Liver (tissue), 9 donors: ENCODE results near the gene ROR1. TPM values are rescaled to one million over a fixed set of nuclear protein-coding genes. Genes with fewer than 3 reads are reported as not detected.

Source experiments
- DNase-seq: peaks from one replicate; pipeline ENCODE4 v3.0.0-alpha.2; 2017; ENCODE audit warnings: low spot score
- H3K27ac ChIP-seq, 2 donors: one replicate each; pipeline ENCODE4 v1.7.0; 2013; ENCODE audit warnings: inconsistent platforms in 2 of 2, low read length in 2 of 2, control low read depth in 1 of 2, low read depth in 1 of 2, mild to moderate bottlenecking in 1 of 2
- H3K27me3 ChIP-seq, 4 donors: one replicate each; pipeline versions ENCODE4 v1.6.1 to v1.7.0; 2013; ENCODE audit warnings: low read length in 3 of 4, inconsistent platforms in 1 of 4, mild to moderate bottlenecking in 1 of 4, moderate library complexity in 1 of 4; ENCODE audit not compliant: control insufficient read depth in 4 of 4, insufficient read depth in 4 of 4
- H3K36me3 ChIP-seq, 4 donors: one replicate each; pipeline versions ENCODE4 v1.6.1 to v1.7.0; 2013; ENCODE audit warnings: low read length in 3 of 4, mild to moderate bottlenecking in 3 of 4, low read depth in 1 of 4, moderate library complexity in 1 of 4; ENCODE audit not compliant: control insufficient read depth in 4 of 4, insufficient read depth in 3 of 4
- H3K4me1 ChIP-seq, 4 donors: one replicate each; pipeline versions ENCODE4 v1.6.1 to v1.7.0; 2013; ENCODE audit warnings: low read length in 3 of 4, mild to moderate bottlenecking in 3 of 4, moderate library complexity in 1 of 4; ENCODE audit not compliant: control insufficient read depth in 4 of 4, insufficient read depth in 4 of 4
- H3K4me3 ChIP-seq, 3 donors: one replicate each; pipeline versions ENCODE4 v1.6.1 to v1.7.0; 2013; ENCODE audit warnings: low read length in 3 of 3, control low read depth in 1 of 3, low read depth in 1 of 3, mild to moderate bottlenecking in 1 of 3
- H3K9ac ChIP-seq, 2 donors: one replicate each; pipeline ENCODE4 v1.7.0; 2013; ENCODE audit warnings: low read length in 2 of 2, mild to moderate bottlenecking in 2 of 2, moderate library complexity in 2 of 2, control low read depth in 1 of 2, low read depth in 1 of 2
- H3K9me3 ChIP-seq, 4 donors: one replicate each; pipeline versions ENCODE4 v1.6.1 to v1.7.0; 2013; ENCODE audit warnings: low read length in 3 of 4; ENCODE audit not compliant: control insufficient read depth in 4 of 4
- EGR1 ChIP-seq, 2 donors: IDR thresholded peaks; 2 replicates each; pipeline ENCODE4 v1.6.1; 2016 to 2018; ENCODE audit warnings: antibody characterized with exemption in 2 of 2, low read depth in 2 of 2
- FOXA1 ChIP-seq: IDR thresholded peaks from 2 replicates; pipeline ENCODE4 v1.6.1; 2016; ENCODE audit warnings: antibody characterized with exemption
- FOXA2 ChIP-seq: IDR thresholded peaks from 2 replicates; pipeline ENCODE4 v1.6.1; 2016; ENCODE audit warnings: antibody characterized with exemption
- GABPA ChIP-seq, 2 donors: IDR thresholded peaks in 1 of 2; conservative IDR thresholded peaks in 1 of 2; 2 replicates each; pipeline ENCODE4 v1.6.1; 2016; ENCODE audit warnings: antibody characterized with exemption in 2 of 2, mild to moderate bottlenecking in 1 of 2, moderate library complexity in 1 of 2
- HNF4A ChIP-seq, 2 donors: conservative IDR thresholded peaks; 2 replicates each; pipeline ENCODE4 v1.6.1; 2016; ENCODE audit warnings: antibody characterized with exemption in 2 of 2, mild to moderate bottlenecking in 2 of 2
- HNF4G ChIP-seq: IDR thresholded peaks from 2 replicates; pipeline ENCODE4 v1.6.1; 2016; ENCODE audit warnings: antibody characterized with exemption
- JUND ChIP-seq, 2 donors: IDR thresholded peaks; 2 replicates each; pipeline ENCODE4 v1.6.1; 2016; ENCODE audit warnings: antibody characterized with exemption in 2 of 2
- NR2F2 ChIP-seq: IDR thresholded peaks from 2 replicates; pipeline ENCODE4 v1.6.1; 2016; ENCODE audit warnings: antibody characterized with exemption
- RAD21 ChIP-seq, 2 donors: IDR thresholded peaks; 2 replicates each; pipeline ENCODE4 v1.6.1; 2016; ENCODE audit warnings: antibody characterized with exemption in 2 of 2, mild to moderate bottlenecking in 2 of 2
- RXRA ChIP-seq, 2 donors: IDR thresholded peaks; 2 replicates each; pipeline ENCODE4 v1.6.1; 2017 to 2018; ENCODE audit warnings: antibody characterized with exemption in 2 of 2, mild to moderate bottlenecking in 1 of 2
- SP1 ChIP-seq: IDR thresholded peaks from 2 replicates; pipeline ENCODE4 v1.6.1; 2018; ENCODE audit warnings: antibody characterized with exemption, mild to moderate bottlenecking
- TAF1 ChIP-seq: conservative IDR thresholded peaks from 2 replicates; pipeline ENCODE4 v1.6.1; 2016; ENCODE audit warnings: antibody characterized with exemption, mild to moderate bottlenecking
- YY1 ChIP-seq: IDR thresholded peaks from 2 replicates; pipeline ENCODE4 v1.6.1; 2016; ENCODE audit warnings: antibody characterized with exemption, mild to moderate bottlenecking
- WGBS: extraction: QIAGEN DNeasy Blood & Tissue Kit; methylation state at CpG from one replicate; pipeline ENCODE4 v1.1.7; 2013; 5-methylcytosine and 5-hydroxymethylcytosine counted together
- polyA plus RNA-seq, 2 donors: library from polyadenylated mRNA; stranded (reverse) in 1 of 2; unstranded in 1 of 2; fragments of 200-250 nt in 1 of 2; fragments of >200 nt in 1 of 2; fragmentation: Nextera tagmentation in 1 of 2; extraction: Ambion mirVana in 1 of 2; gene quantifications; one replicate each; pipeline versions ENCODE4 v1.2.1 to v1.2.3, GENCODE V29; 2013 to 2015
- total RNA-seq, 2 donors: library from RNA; depleted of rRNA; stranded (reverse); fragments of >200 nt; gene quantifications; one replicate each; pipeline ENCODE4 v1.2.3, GENCODE V29; 2014
- TF ChIP-seq, protein P1 (sequence below): IDR thresholded peaks from 2 replicates; pipeline ENCODE4 v1.6.1; 2016; ENCODE audit warnings: antibody characterized with exemption
- TF ChIP-seq, protein P2 (sequence below): IDR thresholded peaks from 2 replicates; pipeline ENCODE4 v1.6.1; 2016; ENCODE audit warnings: antibody characterized with exemption
- TF ChIP-seq, protein P3 (sequence below): IDR thresholded peaks from 2 replicates; pipeline ENCODE4 v1.6.1; 2016; ENCODE audit warnings: antibody characterized with exemption
- TF ChIP-seq, protein P4 (sequence below): fragments of 150-350 bp; IDR thresholded peaks from 2 replicates; pipeline ENCODE4 v1.5.1; 2017; ENCODE audit warnings: improper control_type of control experiment, low read depth, low read length; ENCODE audit not compliant: missing input control
- TF ChIP-seq, protein P5 (sequence below): IDR thresholded peaks from 2 replicates; pipeline ENCODE4 v1.6.1; 2016; ENCODE audit warnings: antibody characterized with exemption, mild to moderate bottlenecking
- donor health status: healthy.
- donor health status: healthy.
- donor health status: healthy.
- donor health status: healthy.
- donor health status: healthy.

Gene ROR1
- total and polyA plus RNA-seq, 4 donors, result 0.15 to 0.98 (median 0.37) TPM

DNA sequence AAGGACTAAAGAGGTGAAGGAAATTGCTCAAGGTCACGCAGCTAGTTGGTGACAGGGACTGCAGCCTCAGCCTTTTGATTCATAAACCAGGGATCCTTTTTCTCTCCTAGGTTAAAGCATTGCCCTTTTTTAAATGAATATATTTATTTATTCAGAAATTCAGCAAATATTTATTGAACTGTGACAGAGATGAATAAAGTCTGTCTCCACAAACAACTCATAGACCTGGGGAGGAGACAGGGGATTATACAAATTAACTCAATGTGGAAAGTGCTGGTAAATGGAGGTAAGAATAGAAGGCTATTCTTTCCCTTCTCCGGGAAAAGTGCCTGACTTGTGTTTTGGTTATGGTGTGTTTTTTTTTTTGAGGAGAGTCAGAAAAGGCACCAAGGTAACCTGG, 110.7 kb downstream of the ROR1 start:
- H3K36me3 ChIP-seq, result no peaks in the 10 kb centered on the region
- H3K4me1 ChIP-seq, result no peaks in the 10 kb centered on the region
- H3K9ac ChIP-seq, result no peak overlapping the region
- no peak for DNase-seq
- no peak overlapping the region for H3K27ac ChIP-seq
- no peak overlapping the region for H3K4me3 ChIP-seq
- no peaks in the 10 kb centered on the region for H3K9me3 ChIP-seq
- WGBS, result 80% methylated on average over 2 of the region's 2 CpGs
- no peaks in the 10 kb centered on the region for H3K27me3 ChIP-seq
- no peak for TF ChIP-seq EGR1 (IDR thresholded peaks at IDR 0.05; ENCODE audit: low read depth in 2 of 2)
- no peak for TF ChIP-seq JUND (IDR thresholded peaks at IDR 0.05)
- no peak for TF ChIP-seq GABPA (IDR thresholded peaks at IDR 0.05 in 1 of 2, conservative IDR thresholded peaks at IDR 0.05 in 1 of 2)
- no peak for TF ChIP-seq RXRA (IDR thresholded peaks at IDR 0.05)
- no peak for TF ChIP-seq SP1
- no peak for TF ChIP-seq RAD21 (IDR thresholded peaks at IDR 0.05)
- TF ChIP-seq, protein P1, sequence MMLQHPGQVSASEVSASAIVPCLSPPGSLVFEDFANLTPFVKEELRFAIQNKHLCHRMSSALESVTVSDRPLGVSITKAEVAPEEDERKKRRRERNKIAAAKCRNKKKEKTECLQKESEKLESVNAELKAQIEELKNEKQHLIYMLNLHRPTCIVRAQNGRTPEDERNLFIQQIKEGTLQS, result no peak
- no peak for TF ChIP-seq YY1
- no peak for TF ChIP-seq HNF4A (conservative IDR thresholded peaks at IDR 0.05)
- TF ChIP-seq, protein P2, sequence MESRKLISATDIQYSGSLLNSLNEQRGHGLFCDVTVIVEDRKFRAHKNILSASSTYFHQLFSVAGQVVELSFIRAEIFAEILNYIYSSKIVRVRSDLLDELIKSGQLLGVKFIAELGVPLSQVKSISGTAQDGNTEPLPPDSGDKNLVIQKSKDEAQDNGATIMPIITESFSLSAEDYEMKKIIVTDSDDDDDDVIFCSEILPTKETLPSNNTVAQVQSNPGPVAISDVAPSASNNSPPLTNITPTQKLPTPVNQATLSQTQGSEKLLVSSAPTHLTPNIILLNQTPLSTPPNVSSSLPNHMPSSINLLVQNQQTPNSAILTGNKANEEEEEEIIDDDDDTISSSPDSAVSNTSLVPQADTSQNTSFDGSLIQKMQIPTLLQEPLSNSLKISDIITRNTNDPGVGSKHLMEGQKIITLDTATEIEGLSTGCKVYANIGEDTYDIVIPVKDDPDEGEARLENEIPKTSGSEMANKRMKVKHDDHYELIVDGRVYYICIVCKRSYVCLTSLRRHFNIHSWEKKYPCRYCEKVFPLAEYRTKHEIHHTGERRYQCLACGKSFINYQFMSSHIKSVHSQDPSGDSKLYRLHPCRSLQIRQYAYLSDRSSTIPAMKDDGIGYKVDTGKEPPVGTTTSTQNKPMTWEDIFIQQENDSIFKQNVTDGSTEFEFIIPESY, result no peak
- no peak for TF ChIP-seq FOXA2
- TF ChIP-seq, protein P3, sequence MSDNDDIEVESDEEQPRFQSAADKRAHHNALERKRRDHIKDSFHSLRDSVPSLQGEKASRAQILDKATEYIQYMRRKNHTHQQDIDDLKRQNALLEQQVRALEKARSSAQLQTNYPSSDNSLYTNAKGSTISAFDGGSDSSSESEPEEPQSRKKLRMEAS, result no peak
- no peak for TF ChIP-seq HNF4G
- TF ChIP-seq, protein P4, sequence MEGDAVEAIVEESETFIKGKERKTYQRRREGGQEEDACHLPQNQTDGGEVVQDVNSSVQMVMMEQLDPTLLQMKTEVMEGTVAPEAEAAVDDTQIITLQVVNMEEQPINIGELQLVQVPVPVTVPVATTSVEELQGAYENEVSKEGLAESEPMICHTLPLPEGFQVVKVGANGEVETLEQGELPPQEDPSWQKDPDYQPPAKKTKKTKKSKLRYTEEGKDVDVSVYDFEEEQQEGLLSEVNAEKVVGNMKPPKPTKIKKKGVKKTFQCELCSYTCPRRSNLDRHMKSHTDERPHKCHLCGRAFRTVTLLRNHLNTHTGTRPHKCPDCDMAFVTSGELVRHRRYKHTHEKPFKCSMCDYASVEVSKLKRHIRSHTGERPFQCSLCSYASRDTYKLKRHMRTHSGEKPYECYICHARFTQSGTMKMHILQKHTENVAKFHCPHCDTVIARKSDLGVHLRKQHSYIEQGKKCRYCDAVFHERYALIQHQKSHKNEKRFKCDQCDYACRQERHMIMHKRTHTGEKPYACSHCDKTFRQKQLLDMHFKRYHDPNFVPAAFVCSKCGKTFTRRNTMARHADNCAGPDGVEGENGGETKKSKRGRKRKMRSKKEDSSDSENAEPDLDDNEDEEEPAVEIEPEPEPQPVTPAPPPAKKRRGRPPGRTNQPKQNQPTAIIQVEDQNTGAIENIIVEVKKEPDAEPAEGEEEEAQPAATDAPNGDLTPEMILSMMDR, result no peak
- no peak for TF ChIP-seq FOXA1
- no peak for TF ChIP-seq NR2F2
- TF ChIP-seq, protein P5, sequence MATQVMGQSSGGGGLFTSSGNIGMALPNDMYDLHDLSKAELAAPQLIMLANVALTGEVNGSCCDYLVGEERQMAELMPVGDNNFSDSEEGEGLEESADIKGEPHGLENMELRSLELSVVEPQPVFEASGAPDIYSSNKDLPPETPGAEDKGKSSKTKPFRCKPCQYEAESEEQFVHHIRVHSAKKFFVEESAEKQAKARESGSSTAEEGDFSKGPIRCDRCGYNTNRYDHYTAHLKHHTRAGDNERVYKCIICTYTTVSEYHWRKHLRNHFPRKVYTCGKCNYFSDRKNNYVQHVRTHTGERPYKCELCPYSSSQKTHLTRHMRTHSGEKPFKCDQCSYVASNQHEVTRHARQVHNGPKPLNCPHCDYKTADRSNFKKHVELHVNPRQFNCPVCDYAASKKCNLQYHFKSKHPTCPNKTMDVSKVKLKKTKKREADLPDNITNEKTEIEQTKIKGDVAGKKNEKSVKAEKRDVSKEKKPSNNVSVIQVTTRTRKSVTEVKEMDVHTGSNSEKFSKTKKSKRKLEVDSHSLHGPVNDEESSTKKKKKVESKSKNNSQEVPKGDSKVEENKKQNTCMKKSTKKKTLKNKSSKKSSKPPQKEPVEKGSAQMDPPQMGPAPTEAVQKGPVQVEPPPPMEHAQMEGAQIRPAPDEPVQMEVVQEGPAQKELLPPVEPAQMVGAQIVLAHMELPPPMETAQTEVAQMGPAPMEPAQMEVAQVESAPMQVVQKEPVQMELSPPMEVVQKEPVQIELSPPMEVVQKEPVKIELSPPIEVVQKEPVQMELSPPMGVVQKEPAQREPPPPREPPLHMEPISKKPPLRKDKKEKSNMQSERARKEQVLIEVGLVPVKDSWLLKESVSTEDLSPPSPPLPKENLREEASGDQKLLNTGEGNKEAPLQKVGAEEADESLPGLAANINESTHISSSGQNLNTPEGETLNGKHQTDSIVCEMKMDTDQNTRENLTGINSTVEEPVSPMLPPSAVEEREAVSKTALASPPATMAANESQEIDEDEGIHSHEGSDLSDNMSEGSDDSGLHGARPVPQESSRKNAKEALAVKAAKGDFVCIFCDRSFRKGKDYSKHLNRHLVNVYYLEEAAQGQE, result no peak
- no peak for TF ChIP-seq TAF1
